ENCODE results near the gene METRN. TPM values are rescaled to one million over a fixed set of nuclear protein-coding genes. Genes with fewer than 3 reads are reported as not detected.

The METRN gene
- total and polyA plus RNA-seq, 5 donors from 2014 or later: 4.6 to 24.1 (median 16.6) TPM

- H3K27ac ChIP-seq (ENCODE audit: insufficient read depth, low read length, poor library complexity, severe bottlenecking): no peak within 1 kb of the TSS
- no peak within 1 kb of the TSS for H3K4me3 ChIP-seq (ENCODE audit: low read depth, low read length)
- H3K27ac Mint-ChIP-seq: peak within 1 kb of the TSS in 1 of 3 donors; percentile 14
- H3K27me3 Mint-ChIP-seq: no peaks in the 10 kb centered on the region
- H3K9me3 Mint-ChIP-seq: no peaks in the 10 kb centered on the region
- no peak for ATAC-seq (ENCODE audit: low read depth in 2 of 2)
- no peaks in the 10 kb centered on the region for H3K9me3 ChIP-seq (ENCODE audit: control insufficient read depth in 2 of 2, low read length in 2 of 2)
- peaks cover 16% of the 10 kb centered on the region for H3K36me3 ChIP-seq (ENCODE audit: control insufficient read depth, insufficient read depth, low read length)
- no peaks in the 10 kb centered on the region for H3K27me3 ChIP-seq (ENCODE audit: control insufficient read depth, insufficient read depth, low read length)
- peaks cover 19% of the 10 kb centered on the region for H3K4me1 ChIP-seq (ENCODE audit: control insufficient read depth, insufficient read depth, low read length, poor library complexity, severe bottlenecking)
- no peak for DNase-seq
- no peaks in the 10 kb centered on the region for H3K36me3 Mint-ChIP-seq
- peaks cover 0 to 20% (median 3%) of the 10 kb centered on the region in 4 donors for H3K4me1 Mint-ChIP-seq
- peak within 1 kb of the TSS in 3 of 4 donors; percentile 60 to 92 (median 65) for H3K4me3 Mint-ChIP-seq
These were observed 39.7 kb upstream of the METRN start, which contains the start of gene RHBDL1 for GRCh38 chr16:674968-675883. TSS of gene RHBDL1 (plus strand) at chr16:675671. CDS start at chr16:675791, 120 bp downstream.

- Histone ChIP-seq H3K27ac (ENCODE audit: insufficient read depth, low read length, poor library complexity, severe bottlenecking) (no peak overlapping the region), H3K4me3 (ENCODE audit: low read depth, low read length) (no peak overlapping the region), H3K27me3 (ENCODE audit: control insufficient read depth, insufficient read depth, low read length) (no peaks in the 10 kb centered on the region), H3K36me3 (ENCODE audit: control insufficient read depth, insufficient read depth, low read length) (peaks cover 13% of the 10 kb centered on the region), H3K9me3 (ENCODE audit: control insufficient read depth in 2 of 2, low read length in 2 of 2) (no peaks in the 10 kb centered on the region), H3K4me1 (ENCODE audit: control insufficient read depth, insufficient read depth, low read length, poor library complexity, severe bottlenecking) (peaks cover 26% of the 10 kb centered on the region)
- Mint-ChIP-seq H3K4me1 (peaks cover 0 to 21% (median 3%) of the 10 kb centered on the region in 4 donors), H3K4me3 (no peak overlapping the region), H3K27me3 (no peaks in the 10 kb centered on the region), H3K36me3 (no peaks in the 10 kb centered on the region), H3K27ac (peak overlapping the region in 1 of 3 donors; percentile 14), H3K9me3 (no peaks in the 10 kb centered on the region)
- DNase-seq (no peak), ATAC-seq (ENCODE audit: low read depth in 2 of 2) (no peak)
These were observed 38.9 kb upstream of the METRN start for GRCh38 chr16:675884-676564.

- Mint-ChIP-seq H3K27ac (no peak overlapping the region), H3K4me1 (peaks cover 0 to 25% (median 3%) of the 10 kb centered on the region in 4 donors), H3K4me3 (peak overlapping the region in 3 of 4 donors; percentile 2 to 43 (median 29)), H3K36me3 (no peaks in the 10 kb centered on the region), H3K27me3 (no peaks in the 10 kb centered on the region), H3K9me3 (no peaks in the 10 kb centered on the region)
- H3K27ac ChIP-seq (ENCODE audit: insufficient read depth, low read length, poor library complexity, severe bottlenecking): no peak overlapping the region
- no peaks in the 10 kb centered on the region for H3K9me3 ChIP-seq (ENCODE audit: control insufficient read depth in 2 of 2, low read length in 2 of 2)
- peaks cover 31% of the 10 kb centered on the region for H3K4me1 ChIP-seq (ENCODE audit: control insufficient read depth, insufficient read depth, low read length, poor library complexity, severe bottlenecking)
- no peaks in the 10 kb centered on the region for H3K27me3 ChIP-seq (ENCODE audit: control insufficient read depth, insufficient read depth, low read length)
- ATAC-seq (ENCODE audit: low read depth in 2 of 2): no peak
- no peak for DNase-seq
- H3K4me3 ChIP-seq (ENCODE audit: low read depth, low read length): no peak overlapping the region
- peaks cover 9% of the 10 kb centered on the region for H3K36me3 ChIP-seq (ENCODE audit: control insufficient read depth, insufficient read depth, low read length)
These were observed 38.4 kb upstream of the METRN start for GRCh38 chr16:676565-676902.

- H3K4me1 ChIP-seq (ENCODE audit: control insufficient read depth, insufficient read depth, low read length, poor library complexity, severe bottlenecking): peaks cover 34% of the 10 kb centered on the region
These were observed 38.0 kb upstream of the METRN start for GRCh38 chr16:676913-677312.

GRCh38 chr16:677316-678190 is 37.4 kb upstream of the METRN start:
- Mint-ChIP-seq H3K36me3 (peaks cover 2% of the 10 kb centered on the region), H3K4me1 (peaks cover 0 to 32% (median 4%) of the 10 kb centered on the region in 4 donors), H3K4me3 (peak overlapping the region in 2 of 4 donors; percentile 29 to 43), H3K27ac (no peak overlapping the region), H3K9me3 (no peaks in the 10 kb centered on the region), H3K27me3 (no peaks in the 10 kb centered on the region)
- H3K4me1 ChIP-seq (ENCODE audit: control insufficient read depth, insufficient read depth, low read length, poor library complexity, severe bottlenecking): peaks cover 34% of the 10 kb centered on the region
- H3K27ac ChIP-seq (ENCODE audit: insufficient read depth, low read length, poor library complexity, severe bottlenecking): no peak overlapping the region
- H3K36me3 ChIP-seq (ENCODE audit: control insufficient read depth, insufficient read depth, low read length): peaks cover 12% of the 10 kb centered on the region
- DNase-seq (no peak), ATAC-seq (ENCODE audit: low read depth in 2 of 2) (no peak)
- no peak overlapping the region for H3K4me3 ChIP-seq (ENCODE audit: low read depth, low read length)
- H3K9me3 ChIP-seq (ENCODE audit: control insufficient read depth in 2 of 2, low read length in 2 of 2): no peaks in the 10 kb centered on the region
- no peaks in the 10 kb centered on the region for H3K27me3 ChIP-seq (ENCODE audit: control insufficient read depth, insufficient read depth, low read length)

More at GRCh38 chr16:676913-677312, 38.0 kb upstream of the METRN start:
- no peak for DNase-seq
- Histone ChIP-seq H3K27me3 (ENCODE audit: control insufficient read depth, insufficient read depth, low read length) (no peaks in the 10 kb centered on the region), H3K36me3 (ENCODE audit: control insufficient read depth, insufficient read depth, low read length) (peaks cover 11% of the 10 kb centered on the region), H3K27ac (ENCODE audit: insufficient read depth, low read length, poor library complexity, severe bottlenecking) (no peak overlapping the region), H3K4me3 (ENCODE audit: low read depth, low read length) (no peak overlapping the region), H3K9me3 (ENCODE audit: control insufficient read depth in 2 of 2, low read length in 2 of 2) (no peaks in the 10 kb centered on the region)
- no peaks in the 10 kb centered on the region for H3K9me3 Mint-ChIP-seq
- H3K27ac Mint-ChIP-seq: no peak overlapping the region
- H3K36me3 Mint-ChIP-seq: no peaks in the 10 kb centered on the region
- no peaks in the 10 kb centered on the region for H3K27me3 Mint-ChIP-seq
- H3K4me3 Mint-ChIP-seq: peak overlapping the region in 3 of 4 donors; percentile 29 to 43 (median 43)
- peaks cover 0 to 28% (median 3%) of the 10 kb centered on the region in 4 donors for H3K4me1 Mint-ChIP-seq
- ATAC-seq (ENCODE audit: low read depth in 2 of 2): no peak

GRCh38 chr16:678209-678857 is 36.6 kb upstream of the METRN start:
- H3K27ac Mint-ChIP-seq: no peak overlapping the region

More at GRCh38 chr16:678209-678857, 36.6 kb upstream of the METRN start:
- peaks cover 9% of the 10 kb centered on the region for H3K36me3 ChIP-seq (ENCODE audit: control insufficient read depth, insufficient read depth, low read length)
- H3K4me1 ChIP-seq (ENCODE audit: control insufficient read depth, insufficient read depth, low read length, poor library complexity, severe bottlenecking): peaks cover 38% of the 10 kb centered on the region
- no peaks in the 10 kb centered on the region for H3K27me3 ChIP-seq (ENCODE audit: control insufficient read depth, insufficient read depth, low read length)
- no peaks in the 10 kb centered on the region for H3K27me3 Mint-ChIP-seq
- no peaks in the 10 kb centered on the region for H3K9me3 Mint-ChIP-seq
- H3K36me3 Mint-ChIP-seq: peaks cover 3% of the 10 kb centered on the region
- no peak overlapping the region for H3K4me3 ChIP-seq (ENCODE audit: low read depth, low read length)
- peak overlapping the region in 2 of 4 donors; percentile 85 to 93 for H3K4me3 Mint-ChIP-seq
- no peaks in the 10 kb centered on the region for H3K9me3 ChIP-seq (ENCODE audit: control insufficient read depth in 2 of 2, low read length in 2 of 2)
- peaks cover 0 to 39% (median 5%) of the 10 kb centered on the region in 4 donors for H3K4me1 Mint-ChIP-seq
- DNase-seq: no peak
- H3K27ac ChIP-seq (ENCODE audit: insufficient read depth, low read length, poor library complexity, severe bottlenecking): no peak overlapping the region
- ATAC-seq (ENCODE audit: low read depth in 2 of 2): no peak
